ENCODE measurements around the gene VEGFC. TPM values are rescaled to one million over a fixed set of nuclear protein-coding genes. Genes with fewer than 3 reads are reported as not detected.

Gene VEGFC
- total RNA-seq, 1 donor from 2014 or later: 0.11 TPM

- Mint-ChIP-seq H3K36me3 (ENCODE audit: low read depth) (no peaks in the 10 kb centered on the region), H3K4me3 (ENCODE audit: low read depth) (no peak overlapping the region), H3K9me3 (no peaks in the 10 kb centered on the region), H3K27me3 (ENCODE audit: low read depth) (no peaks in the 10 kb centered on the region), H3K27ac (no peak overlapping the region), H3K4me1 (ENCODE audit: low read depth) (no peaks in the 10 kb centered on the region)
- intact Hi-C loops (cut with micrococcal nuclease): no loop called here
- DNase-seq (ENCODE audit: low spot score): no peak
Observed at GRCh38 chr4:176645246-176645960, 147.3 kb downstream of the VEGFC start.

GRCh38 chr4:176642472-176642871 is 150.2 kb downstream of the VEGFC start:
- H3K4me3 Mint-ChIP-seq (ENCODE audit: low read depth): no peak overlapping the region
- H3K9me3 Mint-ChIP-seq: no peaks in the 10 kb centered on the region
- H3K27ac Mint-ChIP-seq: no peak overlapping the region
- H3K4me1 Mint-ChIP-seq (ENCODE audit: low read depth): no peaks in the 10 kb centered on the region
- no peak for DNase-seq (ENCODE audit: low spot score)
- no peaks in the 10 kb centered on the region for H3K27me3 Mint-ChIP-seq (ENCODE audit: low read depth)
- intact Hi-C loops (cut with micrococcal nuclease): no loop called here
- H3K36me3 Mint-ChIP-seq (ENCODE audit: low read depth): no peaks in the 10 kb centered on the region

- intact Hi-C loops (cut with micrococcal nuclease): no loop called here
- no peak for DNase-seq (ENCODE audit: low spot score)
- no peak overlapping the region for H3K27ac Mint-ChIP-seq
- no peaks in the 10 kb centered on the region for H3K27me3 Mint-ChIP-seq (ENCODE audit: low read depth)
- no peaks in the 10 kb centered on the region for H3K4me1 Mint-ChIP-seq (ENCODE audit: low read depth)
- H3K4me3 Mint-ChIP-seq (ENCODE audit: low read depth): no peak overlapping the region
- H3K36me3 Mint-ChIP-seq (ENCODE audit: low read depth): no peaks in the 10 kb centered on the region
- H3K9me3 Mint-ChIP-seq: no peaks in the 10 kb centered on the region
Observed at GRCh38 chr4:176641237-176641636, 151.5 kb downstream of the VEGFC start.

- intact Hi-C loops (cut with micrococcal nuclease): no loop called here
- Mint-ChIP-seq H3K4me1 (ENCODE audit: low read depth) (no peaks in the 10 kb centered on the region), H3K27ac (no peak overlapping the region), H3K9me3 (no peaks in the 10 kb centered on the region), H3K36me3 (ENCODE audit: low read depth) (no peaks in the 10 kb centered on the region), H3K4me3 (ENCODE audit: low read depth) (no peak overlapping the region), H3K27me3 (ENCODE audit: low read depth) (no peaks in the 10 kb centered on the region)
- no peak for DNase-seq (ENCODE audit: low spot score)
Observed at GRCh38 chr4:176638992-176639391, 153.7 kb downstream of the VEGFC start.

GRCh38 chr4:176636292-176636691 is 156.4 kb downstream of the VEGFC start:
- no peaks in the 10 kb centered on the region for H3K9me3 Mint-ChIP-seq
- no peak overlapping the region for H3K27ac Mint-ChIP-seq
- H3K4me3 Mint-ChIP-seq (ENCODE audit: low read depth): no peak overlapping the region
- no peak for DNase-seq (ENCODE audit: low spot score)
- no peaks in the 10 kb centered on the region for H3K36me3 Mint-ChIP-seq (ENCODE audit: low read depth)
- no peaks in the 10 kb centered on the region for H3K27me3 Mint-ChIP-seq (ENCODE audit: low read depth)
- intact Hi-C loops (cut with micrococcal nuclease): no loop called here
- H3K4me1 Mint-ChIP-seq (ENCODE audit: low read depth): no peaks in the 10 kb centered on the region

- no peaks in the 10 kb centered on the region for H3K36me3 Mint-ChIP-seq (ENCODE audit: low read depth)
- intact Hi-C loops (cut with micrococcal nuclease): no loop called here
- no peaks in the 10 kb centered on the region for H3K27me3 Mint-ChIP-seq (ENCODE audit: low read depth)
- no peak overlapping the region for H3K4me3 Mint-ChIP-seq (ENCODE audit: low read depth)
- no peaks in the 10 kb centered on the region for H3K4me1 Mint-ChIP-seq (ENCODE audit: low read depth)
- DNase-seq (ENCODE audit: low spot score): no peak
- H3K9me3 Mint-ChIP-seq: no peaks in the 10 kb centered on the region
- H3K27ac Mint-ChIP-seq: no peak overlapping the region
Observed at GRCh38 chr4:176635372-176636261, 157.1 kb downstream of the VEGFC start.
